SKM-1 treated with dmso at 0.1 percent for 144 hours (cell line): ENCODE data around the gene KASH5.

Experiments used
- DNase-seq: peaks from one replicate; lab custom pipeline; 2025; ENCODE audit not compliant: unreplicated experiment; lab: John Stamatoyannopoulos, UW

Gene KASH5

DNA sequence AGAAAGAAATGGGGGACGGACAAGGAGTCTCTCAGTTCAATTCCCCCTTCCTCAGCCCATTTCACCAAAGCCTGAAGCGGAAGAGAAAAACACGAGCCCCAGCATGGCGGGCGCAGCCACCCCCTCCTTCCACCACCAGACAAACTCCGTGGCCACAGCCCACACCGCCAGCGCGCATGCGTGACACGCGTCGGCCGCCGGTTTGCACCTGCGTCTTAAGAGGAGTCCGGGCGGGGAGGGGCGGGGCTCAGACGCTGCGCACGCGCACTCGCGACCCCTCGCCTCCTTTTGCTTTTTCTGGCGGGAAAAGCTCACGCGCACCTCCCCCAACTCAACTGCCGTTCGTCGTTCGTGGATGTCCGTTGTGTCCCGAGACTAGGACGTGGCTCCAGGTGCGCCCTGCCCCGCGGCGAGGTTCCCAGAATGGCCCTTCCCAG lies at the start of gene KASH5:
KASH5 (plus strand) TSS at position 314 of the 437 bp plus-strand sequence. CDS start 2,635 bp downstream, outside the sequence.
- no peak for DNase-seq

DNA sequence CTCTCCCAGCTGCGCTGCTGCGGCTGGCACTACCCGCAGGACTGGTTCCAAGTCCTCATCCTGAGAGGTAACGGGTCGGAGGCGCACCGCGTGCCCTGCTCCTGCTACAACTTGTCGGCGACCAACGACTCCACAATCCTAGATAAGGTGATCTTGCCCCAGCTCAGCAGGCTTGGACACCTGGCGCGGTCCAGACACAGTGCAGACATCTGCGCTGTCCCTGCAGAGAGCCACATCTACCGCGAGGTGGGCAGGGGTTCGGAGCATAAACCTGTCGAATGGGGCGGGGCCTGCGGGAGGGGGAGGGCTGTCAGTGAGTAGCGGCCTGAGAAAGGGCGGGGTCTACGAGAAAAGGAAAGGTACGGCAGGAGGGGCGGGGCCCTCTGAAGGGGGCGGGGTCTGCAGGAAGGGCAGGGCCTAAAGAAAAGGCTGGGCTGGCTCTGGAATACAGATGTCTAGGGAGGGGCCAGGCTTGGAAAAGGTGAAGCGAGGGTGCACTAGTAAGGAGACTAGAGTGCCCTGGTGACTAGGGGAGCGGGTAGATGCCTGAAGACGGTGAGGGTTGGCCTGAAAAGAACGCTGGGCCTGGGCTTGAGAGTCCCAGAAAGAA lies 49.3 kb upstream of the KASH5 start:
- no peak for DNase-seq

DNA sequence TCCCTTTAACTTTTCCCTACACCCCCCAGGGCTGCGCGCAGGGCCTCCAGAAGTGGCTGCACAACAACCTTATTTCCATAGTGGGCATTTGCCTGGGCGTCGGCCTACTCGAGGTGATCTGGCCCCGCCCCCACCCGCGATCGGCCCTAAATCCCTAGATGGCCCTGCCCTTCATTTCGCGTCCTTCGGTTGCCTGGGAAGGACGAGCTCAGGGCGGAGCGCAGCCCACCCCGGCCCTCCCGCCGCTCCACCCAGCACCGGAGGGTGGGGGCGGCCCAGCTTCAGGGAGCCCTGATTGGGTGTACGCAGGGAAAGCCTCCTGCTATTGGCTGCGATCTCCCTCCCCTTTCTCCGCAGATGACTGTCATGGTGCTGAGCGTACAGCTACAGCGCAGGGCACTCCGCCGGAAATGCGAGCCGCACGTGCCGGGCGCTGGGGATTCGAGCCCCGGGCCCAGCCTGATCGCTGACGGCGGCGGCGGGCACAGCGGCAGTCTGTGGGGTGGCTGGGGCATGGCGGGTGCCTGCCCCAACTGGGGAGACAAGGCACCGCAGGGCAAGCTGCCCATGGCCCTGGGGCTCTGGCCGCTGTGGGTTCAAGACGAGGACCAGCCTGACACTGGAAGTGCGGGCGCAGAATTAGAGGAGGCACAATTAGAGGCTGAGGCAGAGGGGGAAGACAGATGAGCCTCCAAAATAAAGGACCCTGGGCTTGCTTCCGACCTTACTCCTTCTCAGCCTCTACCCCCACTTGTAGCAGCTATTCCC lies 48.6 kb upstream of the KASH5 start:
- DNase-seq: no peak

DNA sequence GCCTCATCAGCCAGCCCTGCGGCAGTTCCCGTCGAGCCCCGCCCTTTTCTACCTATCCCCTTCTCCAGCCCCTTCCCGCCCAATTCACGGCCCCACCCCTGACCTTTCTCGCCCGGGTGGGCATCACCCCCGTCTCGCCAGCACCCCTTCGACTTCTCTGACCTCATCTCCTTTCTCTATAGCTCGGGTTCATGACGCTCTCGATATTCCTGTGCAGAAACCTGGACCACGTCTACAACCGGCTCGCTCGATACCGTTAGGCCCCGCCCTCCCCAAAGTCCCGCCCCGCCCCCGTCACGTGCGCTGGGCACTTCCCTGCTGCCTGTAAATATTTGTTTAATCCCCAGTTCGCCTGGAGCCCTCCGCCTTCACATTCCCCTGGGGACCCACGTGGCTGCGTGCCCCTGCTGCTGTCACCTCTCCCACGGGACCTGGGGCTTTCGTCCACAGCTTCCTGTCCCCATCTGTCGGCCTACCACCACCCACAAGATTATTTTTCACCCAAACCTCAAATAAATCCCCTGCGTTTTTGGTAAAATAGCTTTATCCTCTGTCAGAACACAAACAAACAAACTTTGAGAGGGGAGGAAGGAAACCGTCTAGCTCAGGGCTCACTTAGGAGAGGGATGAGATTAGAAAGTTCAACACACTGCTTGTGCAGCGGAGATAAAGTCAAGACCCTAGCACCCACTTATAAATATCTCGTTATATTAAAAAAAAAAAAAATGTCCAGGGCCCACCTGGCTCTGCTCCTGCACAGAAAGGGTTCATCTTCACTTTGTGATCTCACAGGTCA lies 47.8 kb upstream of the KASH5 start:
- no peak for DNase-seq

- DNase-seq: no peak
Measured at GRCh38 chr19:49340865-49341718, 47.0 kb upstream of the KASH5 start.

DNA sequence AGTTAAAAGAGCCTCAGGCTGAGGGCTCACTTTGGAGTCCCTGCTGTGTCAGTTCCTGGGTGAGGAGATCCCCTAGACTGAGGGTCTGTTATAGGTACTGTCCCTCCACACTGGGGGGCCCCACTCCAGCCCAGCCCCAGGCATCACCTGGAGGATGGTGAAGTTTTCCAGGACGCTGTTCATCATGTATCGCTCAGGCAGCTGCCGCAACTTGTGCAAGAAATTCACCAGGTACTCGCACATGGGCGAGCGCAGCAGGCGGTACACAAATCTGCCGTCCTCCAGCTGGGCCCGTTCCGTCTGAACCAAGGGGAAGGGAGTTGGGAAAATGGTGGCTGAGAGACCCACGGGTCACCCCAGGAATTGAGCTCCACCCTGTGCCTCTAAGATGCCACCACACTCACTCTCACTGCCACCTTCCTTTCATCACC lies 45.7 kb upstream of the KASH5 start:
- no peak for DNase-seq

GRCh38 chr19:49343123-49343522 lies 44.9 kb upstream of the KASH5 start:
- DNase-seq: no peak

GRCh38 chr19:49344505-49345423 lies 43.3 kb upstream of the KASH5 start:
- DNase-seq: no peak

- no peak for DNase-seq
Measured at GRCh38 chr19:49347191-49347590, 40.9 kb upstream of the KASH5 start.

DNA sequence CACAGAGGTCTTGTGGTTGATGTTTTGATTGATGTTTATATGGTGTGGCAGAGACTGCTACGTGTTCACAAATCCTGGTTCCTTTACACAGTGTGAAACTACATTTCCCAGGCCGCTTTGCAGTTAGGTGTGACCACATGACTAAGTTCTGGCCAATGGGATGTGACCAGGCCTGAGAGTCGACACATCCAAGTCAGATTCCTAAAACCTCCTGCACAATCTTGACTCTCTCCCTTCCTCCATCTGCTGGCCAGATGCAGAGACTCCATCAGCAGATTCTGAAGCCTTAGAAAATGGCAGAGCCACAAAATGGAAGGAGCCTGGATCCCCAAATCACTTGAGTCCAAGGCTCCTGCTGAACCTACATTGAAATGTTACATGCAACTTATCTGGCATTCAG lies 40.2 kb upstream of the KASH5 start:
- DNase-seq: no peak

DNA sequence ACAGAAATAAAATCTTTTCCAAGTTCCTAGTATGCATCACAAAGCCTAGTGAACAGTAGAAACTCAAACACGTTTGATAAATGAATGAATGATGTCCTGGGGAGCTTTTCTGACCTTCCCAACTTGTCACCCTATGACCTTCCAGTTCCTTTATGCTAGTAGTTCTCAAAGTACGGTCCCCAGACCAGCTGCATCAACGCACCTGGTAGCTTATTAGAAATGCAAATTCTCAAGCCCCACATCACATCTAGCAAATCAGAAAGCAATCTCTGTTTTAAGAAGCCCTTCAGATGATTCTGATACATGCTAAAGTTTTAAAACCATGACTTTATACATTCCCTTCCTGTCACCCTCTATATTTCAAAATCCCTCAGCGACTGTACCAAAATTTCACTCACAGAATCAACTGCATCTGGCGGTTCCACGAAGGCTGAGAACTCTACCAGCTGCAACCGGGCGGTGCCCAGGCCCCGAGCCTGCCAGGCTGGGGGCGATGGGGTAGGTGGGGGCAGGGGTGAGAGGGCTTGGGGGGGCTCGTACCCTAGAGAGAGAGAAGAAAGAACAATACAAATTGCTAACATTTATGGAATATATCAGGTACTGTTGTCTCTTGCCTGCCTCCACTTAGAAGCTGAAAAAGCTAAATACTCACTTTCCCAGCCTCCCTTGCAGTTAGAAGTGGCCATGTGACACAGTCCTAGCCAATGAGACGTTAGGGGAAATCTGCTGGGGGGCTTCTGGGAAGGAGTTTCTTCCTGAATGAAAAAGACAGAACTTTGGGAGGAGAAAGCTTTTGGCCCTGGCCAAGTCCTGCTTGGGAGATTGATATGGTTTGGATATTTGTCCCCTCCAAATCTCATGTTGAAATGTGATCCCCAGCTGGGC lies 39.5 kb upstream of the KASH5 start:
- no peak for DNase-seq

DNA sequence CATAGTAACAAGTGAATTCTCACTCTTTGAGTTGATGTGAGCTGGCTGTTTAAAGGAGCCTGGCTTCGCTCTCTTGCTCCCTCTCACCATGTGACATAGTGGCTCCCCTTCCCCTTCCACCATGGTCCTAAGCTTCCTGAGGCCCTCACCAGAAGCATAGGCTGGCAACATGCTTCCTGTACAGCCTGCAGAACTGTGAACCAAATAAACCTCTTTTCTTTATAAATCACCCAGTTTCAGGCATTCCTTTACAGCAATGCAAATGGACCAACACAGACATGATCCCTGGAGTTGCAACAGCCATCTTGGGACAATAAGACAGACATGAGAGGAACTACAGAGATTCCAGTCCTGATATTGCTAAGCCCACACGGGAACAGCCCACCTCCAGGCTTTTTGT lies 38.5 kb upstream of the KASH5 start:
- DNase-seq: no peak

DNA sequence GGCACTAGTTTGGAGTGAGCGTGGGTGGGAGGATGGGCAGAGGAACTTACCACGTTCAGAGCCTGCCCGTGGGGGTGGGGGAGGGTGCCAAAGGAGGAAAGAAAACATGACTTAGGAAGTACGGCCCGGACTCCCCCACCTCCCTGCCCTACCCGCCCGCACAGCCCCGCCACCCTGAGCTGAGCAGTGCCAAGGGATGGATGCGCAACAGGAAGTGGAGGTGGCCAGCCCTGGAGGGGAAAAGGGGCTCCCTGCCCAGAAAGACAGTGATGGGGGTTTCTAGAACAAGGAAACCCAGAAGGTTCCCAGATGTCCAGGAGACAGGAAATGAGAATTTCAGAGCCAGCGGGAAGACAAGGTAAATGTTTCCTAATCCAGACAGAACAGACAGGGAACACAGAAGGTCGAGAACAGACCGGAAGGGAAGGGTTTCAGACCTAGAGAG lies 32.1 kb upstream of the KASH5 start:
- no peak for DNase-seq

GRCh38 chr19:49356382-49356781 lies 31.7 kb upstream of the KASH5 start:
- DNase-seq: no peak

GRCh38 chr19:49357186-49357585 lies 30.9 kb upstream of the KASH5 start:
- no peak for DNase-seq

DNA sequence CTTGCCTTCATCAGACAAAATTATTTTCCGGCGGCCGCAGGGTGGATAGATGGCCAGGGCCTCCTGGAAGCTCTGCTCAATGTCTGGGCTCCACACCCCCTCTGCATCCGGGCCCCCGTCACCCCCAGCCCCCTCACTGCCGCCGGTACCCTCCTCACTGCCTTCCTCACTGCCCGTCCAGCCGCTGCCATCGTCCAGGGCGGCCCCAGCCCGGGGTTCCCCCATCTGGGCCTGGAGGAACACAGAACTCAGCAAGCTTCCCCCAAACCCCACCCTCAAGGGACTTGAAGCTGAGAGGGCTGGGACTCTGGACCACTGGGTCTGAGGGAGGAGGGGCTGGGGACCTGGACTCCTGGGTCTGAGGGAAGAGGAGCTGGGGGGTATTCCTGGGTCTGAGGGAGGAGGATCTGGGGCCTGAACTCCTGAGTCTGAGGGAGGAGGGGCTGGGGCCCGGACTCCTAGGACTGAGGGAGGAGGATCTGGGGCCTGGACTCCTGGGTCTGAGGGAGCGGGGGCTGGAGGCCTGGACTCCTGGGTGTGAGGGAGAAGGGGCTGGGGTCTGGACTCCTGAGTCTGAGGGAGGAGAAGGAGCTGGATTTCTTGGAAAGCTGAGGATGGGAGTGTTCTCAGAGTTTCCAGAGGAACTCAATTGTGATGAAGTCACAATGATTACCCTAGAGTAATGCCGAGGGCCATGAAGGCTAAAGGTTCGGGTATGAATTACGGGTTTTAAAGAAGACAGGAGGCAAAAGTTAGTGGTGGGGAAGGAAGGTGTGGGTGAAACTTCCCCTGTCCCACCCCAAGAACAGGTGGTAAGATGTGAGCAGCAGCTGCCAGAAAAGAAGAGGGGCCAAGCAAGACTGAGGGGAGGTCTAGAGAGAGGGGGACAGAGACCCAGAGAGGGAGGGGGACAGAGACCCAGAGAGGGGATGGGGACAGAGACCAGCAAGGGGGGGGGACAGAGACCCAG lies 27.9 kb upstream of the KASH5 start:
- no peak for DNase-seq

- no peak for DNase-seq
Measured at GRCh38 chr19:49361438-49362047, 26.5 kb upstream of the KASH5 start.
